ENCODE data around the gene TPD52L1. TPM values are rescaled to one million over a fixed set of nuclear protein-coding genes. Genes with fewer than 3 reads are reported as not detected.
A peak's percentile ranks its signal among the peaks of the same experiment; 100 is the strongest.

The TPD52L1 gene
- total and polyA plus RNA-seq, 4 experiments from 2014 or later = 0.33 to 0.62 (median 0.35) TPM; not detected in 1

- Histone ChIP-seq H3K36me3 (ENCODE audit: insufficient read depth, low read length) (no peaks in the 10 kb centered on the region), H3K27me3 (ENCODE audit: insufficient read depth, low read length) (no peaks in the 10 kb centered on the region), H3K4me1 (ENCODE audit: insufficient read depth, low read length) (no peaks in the 10 kb centered on the region), H3K4me3 (ENCODE audit: low read length in 2 of 2) (no peak overlapping the region), H3K27ac (ENCODE audit: low read depth, low read length) (no peak overlapping the region), H3K9me3 (ENCODE audit: control insufficient read depth in 1 of 2, low read length in 2 of 2) (no peaks in the 10 kb centered on the region)
- Mint-ChIP-seq H3K4me3 (no peak overlapping the region), H3K27ac (no peak overlapping the region), H3K4me1 (no peaks in the 10 kb centered on the region), H3K27me3 (peaks cover 0 to 5% of the 10 kb centered on the region in 2 donors), H3K36me3 (no peaks in the 10 kb centered on the region), H3K9me3 (no peaks in the 10 kb centered on the region)
- POLR2A ChIA-PET (ENCODE audit: partially characterized antibody) = no interaction called here
- CTCF ChIA-PET (ENCODE audit: partially characterized antibody) = no interaction called here
- no peak for DNase-seq
- intact Hi-C loops (cut with micrococcal nuclease) = no loop called here
Measured at GRCh38 chr6:125215252-125215819, 61.8 kb downstream of the TPD52L1 start.

DNA sequence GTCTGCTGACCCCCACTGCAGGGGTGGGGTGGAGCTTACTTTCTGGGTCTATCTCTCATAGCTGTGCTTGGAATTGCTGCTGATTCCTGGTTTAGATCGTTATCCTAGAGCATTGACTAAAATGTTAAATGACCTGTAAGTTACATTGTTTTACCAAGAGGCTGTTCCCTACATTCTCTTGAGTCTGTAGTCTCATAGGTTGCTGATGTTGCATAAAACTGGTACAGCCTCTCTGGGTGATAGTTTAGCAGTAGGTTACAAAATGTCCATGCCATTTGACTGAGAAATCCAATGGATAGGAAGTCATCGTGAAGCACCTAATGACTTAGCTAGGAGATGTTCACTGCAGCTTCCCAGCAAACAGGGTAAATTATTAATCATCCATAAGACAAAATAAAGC is 62.4 kb downstream of the TPD52L1 start:
- Mint-ChIP-seq H3K27me3 (peaks cover 0 to 5% of the 10 kb centered on the region in 2 donors), H3K4me1 (no peaks in the 10 kb centered on the region), H3K27ac (no peak overlapping the region), H3K36me3 (no peaks in the 10 kb centered on the region), H3K4me3 (no peak overlapping the region), H3K9me3 (no peaks in the 10 kb centered on the region)
- no peak overlapping the region for H3K27ac ChIP-seq (ENCODE audit: low read depth, low read length)
- no peaks in the 10 kb centered on the region for H3K36me3 ChIP-seq (ENCODE audit: insufficient read depth, low read length)
- ChIA-PET POLR2A (ENCODE audit: partially characterized antibody) (no interaction called here), CTCF (ENCODE audit: partially characterized antibody) (no interaction called here)
- H3K9me3 ChIP-seq (ENCODE audit: control insufficient read depth in 1 of 2, low read length in 2 of 2) = no peaks in the 10 kb centered on the region
- no peak overlapping the region for H3K4me3 ChIP-seq (ENCODE audit: low read length in 2 of 2)
- no peaks in the 10 kb centered on the region for H3K4me1 ChIP-seq (ENCODE audit: insufficient read depth, low read length)
- DNase-seq = peak in 1 of 5 donors; percentile 36
- no peaks in the 10 kb centered on the region for H3K27me3 ChIP-seq (ENCODE audit: insufficient read depth, low read length)
- intact Hi-C loops (cut with micrococcal nuclease) = no loop called here

DNA sequence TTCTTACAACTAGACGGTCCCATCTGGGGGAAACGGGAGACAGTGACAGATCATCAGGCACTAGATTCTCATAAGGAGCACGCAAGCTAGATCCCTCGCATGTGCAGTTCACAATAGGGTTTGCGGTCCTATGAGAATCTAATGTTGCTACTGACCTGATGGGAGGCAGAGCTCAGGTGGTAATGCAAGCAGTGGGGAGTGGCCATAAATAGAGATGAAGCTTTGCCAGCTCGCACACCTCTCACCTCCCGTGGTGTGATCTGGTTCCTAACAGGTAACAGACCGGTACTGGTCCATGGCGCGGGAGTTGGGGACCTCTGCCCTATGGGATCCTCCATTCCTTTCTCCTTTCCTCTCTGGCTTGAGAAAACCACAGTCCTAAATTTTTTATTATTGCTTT is 63.8 kb downstream of the TPD52L1 start:
- Histone ChIP-seq H3K36me3 (ENCODE audit: insufficient read depth, low read length) (no peaks in the 10 kb centered on the region), H3K4me1 (ENCODE audit: insufficient read depth, low read length) (no peaks in the 10 kb centered on the region), H3K4me3 (ENCODE audit: low read length in 2 of 2) (no peak overlapping the region), H3K27ac (ENCODE audit: low read depth, low read length) (no peak overlapping the region), H3K27me3 (ENCODE audit: insufficient read depth, low read length) (no peaks in the 10 kb centered on the region), H3K9me3 (ENCODE audit: control insufficient read depth in 1 of 2, low read length in 2 of 2) (no peaks in the 10 kb centered on the region)
- CTCF ChIA-PET (ENCODE audit: partially characterized antibody) = no interaction called here
- Mint-ChIP-seq H3K4me1 (no peaks in the 10 kb centered on the region), H3K36me3 (no peaks in the 10 kb centered on the region), H3K27ac (no peak overlapping the region), H3K9me3 (no peaks in the 10 kb centered on the region), H3K4me3 (no peak overlapping the region), H3K27me3 (peaks cover 0 to 4% of the 10 kb centered on the region in 2 donors)
- POLR2A ChIA-PET (ENCODE audit: partially characterized antibody) = no interaction called here
- no peak for DNase-seq
- intact Hi-C loops (cut with micrococcal nuclease) = no loop called here

GRCh38 chr6:125217992-125218391 is 64.4 kb downstream of the TPD52L1 start:
- H3K4me3 Mint-ChIP-seq = no peak overlapping the region
- no peak overlapping the region for H3K4me3 ChIP-seq (ENCODE audit: low read length in 2 of 2)
- H3K36me3 Mint-ChIP-seq = no peaks in the 10 kb centered on the region
- intact Hi-C loops (cut with micrococcal nuclease) = no loop called here
- no peaks in the 10 kb centered on the region for H3K4me1 ChIP-seq (ENCODE audit: insufficient read depth, low read length)
- H3K36me3 ChIP-seq (ENCODE audit: insufficient read depth, low read length) = no peaks in the 10 kb centered on the region
- no peaks in the 10 kb centered on the region for H3K4me1 Mint-ChIP-seq
- ChIA-PET POLR2A (ENCODE audit: partially characterized antibody) (no interaction called here), CTCF (ENCODE audit: partially characterized antibody) (no interaction called here)
- no peak overlapping the region for H3K27ac ChIP-seq (ENCODE audit: low read depth, low read length)
- H3K9me3 Mint-ChIP-seq = no peaks in the 10 kb centered on the region
- DNase-seq = no peak
- peaks cover 0 to 4% of the 10 kb centered on the region in 2 donors for H3K27me3 Mint-ChIP-seq
- no peak overlapping the region for H3K27ac Mint-ChIP-seq
- H3K27me3 ChIP-seq (ENCODE audit: insufficient read depth, low read length) = no peaks in the 10 kb centered on the region
- H3K9me3 ChIP-seq (ENCODE audit: control insufficient read depth in 1 of 2, low read length in 2 of 2) = no peaks in the 10 kb centered on the region

DNA sequence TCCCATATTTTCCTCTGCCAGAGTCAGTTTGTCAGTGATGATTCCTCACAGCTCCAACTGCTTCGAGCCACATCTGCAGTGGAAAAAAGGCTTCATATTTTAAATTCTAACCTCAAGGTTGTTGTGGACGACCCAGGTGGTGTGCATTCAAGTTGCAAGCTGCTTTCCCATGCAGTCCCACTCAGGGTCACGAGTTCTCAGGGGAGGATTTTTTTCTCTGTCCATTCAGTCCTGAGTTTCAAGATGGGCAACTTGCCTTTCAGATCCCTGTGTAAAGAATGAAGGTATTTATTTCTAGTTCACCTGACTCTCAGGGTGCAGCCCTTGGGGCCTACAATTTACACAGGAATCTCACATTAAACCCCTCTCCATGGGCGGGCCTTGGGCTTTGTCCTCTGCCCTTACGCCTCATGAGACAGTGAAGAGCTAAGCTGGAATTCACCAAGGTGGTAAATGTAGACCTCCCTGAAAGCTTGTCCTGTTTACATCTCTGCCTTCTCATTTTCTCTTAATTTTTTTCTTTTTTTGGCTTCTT is 65.9 kb downstream of the TPD52L1 start:
- Histone ChIP-seq H3K36me3 (ENCODE audit: insufficient read depth, low read length) (no peaks in the 10 kb centered on the region), H3K4me1 (ENCODE audit: insufficient read depth, low read length) (no peaks in the 10 kb centered on the region), H3K27ac (ENCODE audit: low read depth, low read length) (no peak overlapping the region), H3K4me3 (ENCODE audit: low read length in 2 of 2) (no peak overlapping the region), H3K9me3 (ENCODE audit: control insufficient read depth in 1 of 2, low read length in 2 of 2) (no peaks in the 10 kb centered on the region), H3K27me3 (ENCODE audit: insufficient read depth, low read length) (no peaks in the 10 kb centered on the region)
- H3K4me3 Mint-ChIP-seq = no peak overlapping the region
- intact Hi-C loops (cut with micrococcal nuclease) = no loop called here
- POLR2A ChIA-PET (ENCODE audit: partially characterized antibody) = no interaction called here
- no peak overlapping the region for H3K27ac Mint-ChIP-seq
- H3K4me1 Mint-ChIP-seq = no peaks in the 10 kb centered on the region
- CTCF ChIA-PET (ENCODE audit: partially characterized antibody) = no interaction called here
- H3K9me3 Mint-ChIP-seq = no peaks in the 10 kb centered on the region
- DNase-seq = no peak
- H3K36me3 Mint-ChIP-seq = no peaks in the 10 kb centered on the region
- peaks cover under 1 to 4% of the 10 kb centered on the region in 2 donors for H3K27me3 Mint-ChIP-seq

DNA sequence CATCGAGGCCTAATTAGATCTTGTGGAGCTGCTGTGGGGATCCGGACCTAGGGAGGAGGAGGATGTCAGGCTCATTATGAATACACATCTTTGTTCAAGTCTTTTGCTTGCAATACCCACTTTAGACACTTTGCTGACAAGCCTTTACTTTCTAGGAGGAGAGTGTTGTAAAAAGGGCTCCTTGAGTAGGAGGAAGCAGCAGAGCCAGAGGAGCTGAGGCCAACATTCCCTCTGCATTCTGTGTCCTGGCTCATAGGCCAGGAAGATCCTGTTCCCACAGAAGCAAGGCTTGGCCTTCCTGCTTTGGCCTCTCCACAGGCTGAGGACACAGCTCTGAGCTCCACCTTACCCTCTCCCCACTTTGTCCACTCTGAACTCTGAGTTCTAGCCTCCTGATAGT is 67.1 kb downstream of the TPD52L1 start:
- no peak overlapping the region for H3K27ac ChIP-seq (ENCODE audit: low read depth, low read length)
- intact Hi-C loops (cut with micrococcal nuclease) = no loop called here
- no peak overlapping the region for H3K4me3 Mint-ChIP-seq
- H3K4me3 ChIP-seq (ENCODE audit: low read length in 2 of 2) = no peak overlapping the region
- no peak for DNase-seq
- ChIA-PET POLR2A (ENCODE audit: partially characterized antibody) (no interaction called here), CTCF (ENCODE audit: partially characterized antibody) (interaction anchor here (0.9 kb wide), 1 partner anchor 28 kb away, joined by 4 read pairs; no protein-coding TSS in a partner anchor)
- H3K36me3 Mint-ChIP-seq = no peaks in the 10 kb centered on the region
- no peaks in the 10 kb centered on the region for H3K9me3 ChIP-seq (ENCODE audit: control insufficient read depth in 1 of 2, low read length in 2 of 2)
- H3K9me3 Mint-ChIP-seq = no peaks in the 10 kb centered on the region
- peaks cover 1 to 2% of the 10 kb centered on the region in 2 donors for H3K27me3 Mint-ChIP-seq
- no peaks in the 10 kb centered on the region for H3K27me3 ChIP-seq (ENCODE audit: insufficient read depth, low read length)
- peak overlapping the region in 1 of 7 donors; percentile 14 for H3K27ac Mint-ChIP-seq
- H3K4me1 Mint-ChIP-seq = no peaks in the 10 kb centered on the region
- H3K36me3 ChIP-seq (ENCODE audit: insufficient read depth, low read length) = no peaks in the 10 kb centered on the region
- no peaks in the 10 kb centered on the region for H3K4me1 ChIP-seq (ENCODE audit: insufficient read depth, low read length)

GRCh38 chr6:125222531-125223455 is 69.2 kb downstream of the TPD52L1 start:
- no peak overlapping the region for H3K27ac Mint-ChIP-seq
- Histone ChIP-seq H3K9me3 (ENCODE audit: control insufficient read depth in 1 of 2, low read length in 2 of 2) (no peaks in the 10 kb centered on the region), H3K27ac (ENCODE audit: low read depth, low read length) (no peak overlapping the region), H3K27me3 (ENCODE audit: insufficient read depth, low read length) (no peaks in the 10 kb centered on the region), H3K4me1 (ENCODE audit: insufficient read depth, low read length) (no peaks in the 10 kb centered on the region), H3K4me3 (ENCODE audit: low read length in 2 of 2) (no peak overlapping the region), H3K36me3 (ENCODE audit: insufficient read depth, low read length) (no peaks in the 10 kb centered on the region)
- peaks cover 2 to 4% of the 10 kb centered on the region in 2 donors for H3K27me3 Mint-ChIP-seq
- CTCF ChIA-PET (ENCODE audit: partially characterized antibody) = no interaction called here
- no peaks in the 10 kb centered on the region for H3K9me3 Mint-ChIP-seq
- POLR2A ChIA-PET (ENCODE audit: partially characterized antibody) = no interaction called here
- no peaks in the 10 kb centered on the region for H3K4me1 Mint-ChIP-seq
- no peak overlapping the region for H3K4me3 Mint-ChIP-seq
- no peak for DNase-seq
- no peaks in the 10 kb centered on the region for H3K36me3 Mint-ChIP-seq
- intact Hi-C loops (cut with micrococcal nuclease) = no loop called here

Data from CD4-positive, alpha-beta memory T cell (primary cell).